ENCODE results near the gene XYLT1. TPM values are rescaled to one million over a fixed set of nuclear protein-coding genes. Genes with fewer than 3 reads are reported as not detected.
"Not testable (repeated sequence)": the region's sequence is repeated elsewhere in the genome, so short reads cannot be mapped to it uniquely, and the experiment has no call there.

Gene XYLT1
- total RNA-seq, 5 donors from 2014 or later (not counting 1 experiment from before 2014, with no cell fraction given), result 25.8 to 70.6 (median 57.8) TPM

DNA sequence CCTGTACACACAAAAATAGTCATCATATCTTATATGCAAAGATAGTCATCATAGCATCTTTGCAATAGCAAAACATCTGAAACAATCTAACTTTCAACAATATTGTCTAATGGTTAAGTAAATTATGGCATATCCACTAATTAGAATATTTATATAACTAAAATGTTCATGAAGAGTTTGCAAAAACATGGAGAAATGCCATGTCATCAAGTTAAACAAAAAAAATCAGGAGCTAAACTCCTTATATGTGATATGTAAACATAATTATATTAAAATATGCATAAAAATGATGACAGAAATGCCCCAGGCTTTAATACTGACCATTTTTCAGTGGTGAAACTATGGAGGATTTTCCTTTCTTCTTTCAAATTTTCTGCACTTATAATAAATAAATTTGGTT lies 22.3 kb upstream of the XYLT1 start:
- no peak for ATAC-seq (replicated peaks in 1 of 4)
- CTCF ChIA-PET, result no interaction called here
- H3K4me1 Mint-ChIP-seq, result no peaks in the 10 kb centered on the region

DNA sequence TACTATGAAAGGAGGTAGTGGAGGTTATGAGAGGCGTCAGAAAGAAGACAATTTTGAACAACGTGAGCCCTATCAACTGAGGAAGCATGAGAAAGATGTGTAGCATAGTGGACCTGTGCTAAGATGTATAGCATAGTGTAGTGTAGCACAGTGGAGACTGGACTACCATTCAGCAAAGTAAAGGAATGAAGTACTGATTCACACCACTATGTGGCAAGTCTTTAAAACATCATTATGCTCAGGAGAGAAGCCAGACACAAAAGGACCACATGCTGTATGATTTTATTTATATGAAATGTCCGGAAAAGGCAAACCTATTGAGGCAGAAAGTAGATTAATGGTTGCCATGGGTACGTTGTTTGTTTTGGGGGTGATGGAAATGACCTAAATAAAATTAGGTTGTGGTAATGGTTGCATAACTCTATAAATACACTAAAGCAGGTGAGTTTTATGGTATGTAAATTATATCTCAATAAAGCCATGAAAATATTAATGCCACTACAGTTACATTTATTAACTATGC lies 20.4 kb upstream of the XYLT1 start:
- Histone ChIP-seq H3K27ac (ENCODE audit: low read length) (no peak overlapping the region), H3K4me1 (ENCODE audit: control insufficient read depth in 1 of 2, extremely low read depth in 1 of 2, insufficient read depth in 2 of 2, low read length in 2 of 2) (no peaks in the 10 kb centered on the region), H3K36me3 (ENCODE audit: control insufficient read depth in 2 of 2, extremely low read depth in 1 of 2, insufficient read depth in 1 of 2, low read length in 1 of 2) (no peaks in the 10 kb centered on the region), H3K9me3 (no peaks in the 10 kb centered on the region), H3K27me3 (replicated peaks in 1 of 2; ENCODE audit: control insufficient read depth in 2 of 2, extremely low read depth in 1 of 2, insufficient read depth in 2 of 2, low read length in 1 of 2) (peaks cover 0 to under 1% of the 10 kb centered on the region in 2 experiments), H3K4me3 (ENCODE audit: control insufficient read depth in 1 of 2, extremely low read depth in 1 of 2, low read length in 1 of 2) (no peak overlapping the region)
- no peak overlapping the region for H3K27ac Mint-ChIP-seq
- POLR2A ChIA-PET, result no interaction called here
- WGBS (ENCODE audit: insufficient coverage), result 90% methylated on average over 2 of the region's 4 CpGs
- H3K9me3 Mint-ChIP-seq, result no peaks in the 10 kb centered on the region
- H3K27me3 Mint-ChIP-seq, result peaks cover 0 to 9% of the 10 kb centered on the region in 2 donors
- CTCF ChIA-PET, result no interaction called here
- no peak for ATAC-seq (replicated peaks in 1 of 4)
- H3K4me3 Mint-ChIP-seq, result no peak overlapping the region
- no peaks in the 10 kb centered on the region for H3K4me1 Mint-ChIP-seq
- DNase-seq, result peak in 1 of 35 experiments; percentile 13
- no peaks in the 10 kb centered on the region for H3K36me3 Mint-ChIP-seq

More for the DNA sequence above, 22.3 kb upstream of the XYLT1 start:
- POLR2A ChIA-PET, result no interaction called here
- H3K9me3 ChIP-seq, result no peaks in the 10 kb centered on the region
- Mint-ChIP-seq H3K27me3 (peaks cover 0 to 9% of the 10 kb centered on the region in 2 donors), H3K9me3 (no peaks in the 10 kb centered on the region), H3K36me3 (no peaks in the 10 kb centered on the region), H3K4me3 (no peak overlapping the region), H3K27ac (no peak overlapping the region)
- no peaks in the 10 kb centered on the region for H3K36me3 ChIP-seq (ENCODE audit: control insufficient read depth in 2 of 2, extremely low read depth in 1 of 2, insufficient read depth in 1 of 2, low read length in 1 of 2)
- DNase-seq, result no peak
- no peaks in the 10 kb centered on the region for H3K4me1 ChIP-seq (ENCODE audit: control insufficient read depth in 1 of 2, extremely low read depth in 1 of 2, insufficient read depth in 2 of 2, low read length in 2 of 2)
- no peak overlapping the region for H3K27ac ChIP-seq (ENCODE audit: low read length)
- H3K27me3 ChIP-seq (replicated peaks in 1 of 2; ENCODE audit: control insufficient read depth in 2 of 2, extremely low read depth in 1 of 2, insufficient read depth in 2 of 2, low read length in 1 of 2), result peaks cover 0 to 3% of the 10 kb centered on the region in 2 experiments
- H3K4me3 ChIP-seq (ENCODE audit: control insufficient read depth in 1 of 2, extremely low read depth in 1 of 2, low read length in 1 of 2), result no peak overlapping the region

DNA sequence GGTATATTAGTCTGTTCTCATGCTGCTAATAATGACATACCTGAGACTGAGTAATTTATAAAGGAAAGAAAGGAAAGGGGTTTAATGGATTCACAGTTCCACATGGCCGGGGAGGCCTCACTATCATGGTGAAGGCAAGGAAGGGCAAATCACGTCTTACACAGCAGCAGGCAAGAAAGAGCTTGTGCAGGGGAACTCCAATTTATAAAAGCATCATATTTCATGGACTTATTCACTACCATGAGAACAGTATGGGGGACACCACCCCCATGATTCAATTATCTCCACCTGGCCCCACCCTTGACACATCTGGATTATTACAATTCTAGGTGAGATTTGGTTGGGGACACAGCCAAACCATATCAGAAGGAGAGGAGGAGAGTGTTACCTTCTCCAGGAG lies 17.7 kb upstream of the XYLT1 start:
- Mint-ChIP-seq H3K36me3 (no peaks in the 10 kb centered on the region), H3K4me3 (no peak overlapping the region), H3K4me1 (no peaks in the 10 kb centered on the region), H3K27me3 (peaks cover 6 to 7% of the 10 kb centered on the region in 2 donors), H3K27ac (no peak overlapping the region), H3K9me3 (no peaks in the 10 kb centered on the region)
- H3K27me3 ChIP-seq (replicated peaks in 1 of 2; ENCODE audit: control insufficient read depth in 2 of 2, extremely low read depth in 1 of 2, insufficient read depth in 2 of 2, low read length in 1 of 2), result no peaks in the 10 kb centered on the region
- DNase-seq (no peak), ATAC-seq (replicated peaks in 1 of 4) (no peak)
- POLR2A ChIA-PET, result no interaction called here
- CTCF ChIA-PET, result no interaction called here
- H3K4me3 ChIP-seq (ENCODE audit: control insufficient read depth in 1 of 2, extremely low read depth in 1 of 2, low read length in 1 of 2), result no peak overlapping the region
- H3K36me3 ChIP-seq (ENCODE audit: control insufficient read depth in 2 of 2, extremely low read depth in 1 of 2, insufficient read depth in 1 of 2, low read length in 1 of 2), result no peaks in the 10 kb centered on the region
- WGBS (ENCODE audit: insufficient coverage), result 100% methylated on average over 1 of the region's 2 CpGs
- no peak overlapping the region for H3K27ac ChIP-seq (ENCODE audit: low read length)
- no peaks in the 10 kb centered on the region for H3K9me3 ChIP-seq
- no peaks in the 10 kb centered on the region for H3K4me1 ChIP-seq (ENCODE audit: control insufficient read depth in 1 of 2, extremely low read depth in 1 of 2, insufficient read depth in 2 of 2, low read length in 2 of 2)

DNA sequence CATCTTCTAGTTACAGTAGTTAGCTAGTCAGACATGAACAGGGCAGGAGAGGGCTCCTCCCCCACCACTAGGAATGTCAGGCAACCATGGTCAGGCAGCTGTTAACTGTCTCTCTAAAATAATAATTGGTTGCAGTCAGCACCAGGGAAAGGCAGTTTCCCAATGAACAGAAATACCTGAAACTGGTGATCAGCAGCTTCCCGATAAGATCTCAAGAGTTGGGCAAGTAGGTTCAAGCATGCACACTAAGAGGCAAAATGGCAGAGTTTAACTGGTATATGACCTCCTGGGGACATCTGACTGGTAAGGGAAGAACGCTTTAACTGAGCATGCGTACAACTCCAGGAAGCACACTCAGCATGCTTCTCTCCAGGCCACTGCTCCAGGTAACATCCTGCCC lies 12.6 kb upstream of the XYLT1 start:
- no peak for ATAC-seq (replicated peaks in 1 of 4)

DNA sequence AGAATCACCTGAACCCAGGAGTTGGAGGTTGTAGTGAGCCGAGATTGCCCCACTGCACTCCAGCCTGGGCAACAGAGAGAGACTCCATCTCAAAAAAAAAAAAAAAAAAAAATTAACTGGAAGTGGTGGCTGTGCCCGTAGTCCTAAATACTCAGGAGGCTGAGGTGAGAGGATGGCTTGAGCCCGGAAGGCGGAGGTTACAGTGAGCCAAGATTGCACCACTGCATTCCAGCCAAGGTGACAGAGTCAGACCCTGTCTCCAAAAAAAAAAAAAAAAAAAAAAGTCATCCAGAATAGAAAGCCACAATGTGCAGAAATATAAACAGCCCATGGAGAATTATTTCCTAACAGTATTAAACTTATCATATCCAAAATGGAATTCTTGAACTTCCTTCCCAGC lies 11.6 kb upstream of the XYLT1 start:
- H3K9me3 Mint-ChIP-seq; H3K9me3 ChIP-seq; POLR2A ChIA-PET; ATAC-seq (replicated peaks in 1 of 4); H3K36me3 ChIP-seq (ENCODE audit: control insufficient read depth in 2 of 2, extremely low read depth in 1 of 2, insufficient read depth in 1 of 2, low read length in 1 of 2); H3K4me1 Mint-ChIP-seq; H3K4me1 ChIP-seq (ENCODE audit: control insufficient read depth in 1 of 2, extremely low read depth in 1 of 2, insufficient read depth in 2 of 2, low read length in 2 of 2); H3K27ac Mint-ChIP-seq; H3K36me3 Mint-ChIP-seq; DNase-seq; H3K4me3 Mint-ChIP-seq; H3K4me3 ChIP-seq (ENCODE audit: control insufficient read depth in 1 of 2, extremely low read depth in 1 of 2, low read length in 1 of 2); H3K27ac ChIP-seq (ENCODE audit: low read length): not testable (repeated sequence)
- WGBS (ENCODE audit: insufficient coverage), result no CpG with 5 or more reads among the region's 4 CpGs
- H3K27me3 Mint-ChIP-seq, result peaks cover 26 to 28% of the 10 kb centered on the region in 2 donors
- peaks cover 0 to 15% of the 10 kb centered on the region in 2 experiments for H3K27me3 ChIP-seq (replicated peaks in 1 of 2; ENCODE audit: control insufficient read depth in 2 of 2, extremely low read depth in 1 of 2, insufficient read depth in 2 of 2, low read length in 1 of 2)
- CTCF ChIA-PET, result interaction anchor here in 1 of 2 donors (0.7 kb wide), 1 partner anchor 130 kb away, joined by 3 read pairs; no protein-coding TSS in a partner anchor

More for the DNA sequence above, 12.6 kb upstream of the XYLT1 start:
- no peak overlapping the region for H3K27ac Mint-ChIP-seq
- Histone ChIP-seq H3K27me3 (replicated peaks in 1 of 2; ENCODE audit: control insufficient read depth in 2 of 2, extremely low read depth in 1 of 2, insufficient read depth in 2 of 2, low read length in 1 of 2) (peaks cover 0 to 15% of the 10 kb centered on the region in 2 experiments), H3K4me1 (ENCODE audit: control insufficient read depth in 1 of 2, extremely low read depth in 1 of 2, insufficient read depth in 2 of 2, low read length in 2 of 2) (no peaks in the 10 kb centered on the region), H3K4me3 (ENCODE audit: control insufficient read depth in 1 of 2, extremely low read depth in 1 of 2, low read length in 1 of 2) (no peak overlapping the region), H3K27ac (ENCODE audit: low read length) (no peak overlapping the region), H3K9me3 (no peaks in the 10 kb centered on the region), H3K36me3 (ENCODE audit: control insufficient read depth in 2 of 2, extremely low read depth in 1 of 2, insufficient read depth in 1 of 2, low read length in 1 of 2) (no peaks in the 10 kb centered on the region)
- H3K36me3 Mint-ChIP-seq, result no peaks in the 10 kb centered on the region
- ChIA-PET POLR2A (interaction anchor here in 1 of 2 donors (0.6 kb wide), 1 partner anchor 67 kb away, joined by 3 read pairs; no protein-coding TSS in a partner anchor), CTCF (no interaction called here)
- no peak for DNase-seq
- H3K27me3 Mint-ChIP-seq, result peaks cover 27 to 29% of the 10 kb centered on the region in 2 donors
- no peak overlapping the region for H3K4me3 Mint-ChIP-seq
- H3K4me1 Mint-ChIP-seq, result no peaks in the 10 kb centered on the region
- no peaks in the 10 kb centered on the region for H3K9me3 Mint-ChIP-seq
- 93% methylated on average over 3 of the region's 3 CpGs for WGBS (ENCODE audit: insufficient coverage)

DNA sequence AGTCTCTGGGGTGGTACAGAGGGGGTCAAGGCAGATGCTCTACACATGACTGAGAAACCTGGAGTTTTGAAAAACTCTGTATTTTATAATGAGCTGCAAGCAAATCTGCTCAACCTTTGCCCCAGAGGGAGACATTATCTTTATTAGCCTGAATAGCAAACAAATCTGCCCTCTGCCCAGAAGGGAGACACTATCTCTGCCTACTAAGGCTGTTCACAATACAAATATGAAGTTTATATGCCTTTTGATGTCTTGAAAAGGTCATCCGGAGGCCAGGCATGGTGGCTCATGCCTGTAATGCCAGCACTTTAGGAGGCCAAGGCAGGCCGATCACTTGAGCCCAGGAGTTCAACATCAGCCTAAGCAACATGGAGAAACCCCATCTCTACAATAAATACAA lies 11.0 kb upstream of the XYLT1 start:
- POLR2A ChIA-PET, result no interaction called here
- no peak overlapping the region for H3K4me3 Mint-ChIP-seq
- DNase-seq, result no peak

DNA sequence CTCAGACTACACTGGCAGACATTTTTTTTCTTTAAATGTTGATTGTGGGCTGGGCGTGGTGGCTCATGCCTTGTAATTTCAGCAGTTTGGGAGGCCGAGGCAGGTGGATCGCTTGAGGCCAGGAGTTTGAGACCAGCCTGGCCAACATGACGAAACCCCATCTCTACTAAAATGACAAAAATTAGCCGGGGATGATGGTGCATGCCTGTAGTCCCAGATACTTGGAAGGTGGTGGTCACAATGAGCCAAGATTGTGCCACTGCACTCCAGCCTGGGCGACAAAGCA lies 6.4 kb upstream of the XYLT1 start:
- WGBS (ENCODE audit: insufficient coverage), result no CpG with 5 or more reads among the region's 6 CpGs
- peaks cover 13 to 17% of the 10 kb centered on the region in 2 donors for H3K27me3 Mint-ChIP-seq
- H3K27ac ChIP-seq (ENCODE audit: low read length); H3K9me3 Mint-ChIP-seq; DNase-seq; H3K4me3 ChIP-seq (ENCODE audit: control insufficient read depth in 1 of 2, extremely low read depth in 1 of 2, low read length in 1 of 2); POLR2A ChIA-PET; H3K36me3 Mint-ChIP-seq; H3K27ac Mint-ChIP-seq; H3K4me3 Mint-ChIP-seq; ATAC-seq (replicated peaks in 1 of 4); H3K9me3 ChIP-seq; H3K36me3 ChIP-seq (ENCODE audit: control insufficient read depth in 2 of 2, extremely low read depth in 1 of 2, insufficient read depth in 1 of 2, low read length in 1 of 2): not testable (repeated sequence)
- CTCF ChIA-PET, result interaction anchor here in 1 of 2 donors (0.5 kb wide), 1 partner anchor 569 kb away, joined by 3 read pairs; no protein-coding TSS in a partner anchor
- peaks cover 0 to 15% of the 10 kb centered on the region in 2 experiments for H3K27me3 ChIP-seq (replicated peaks in 1 of 2; ENCODE audit: control insufficient read depth in 2 of 2, extremely low read depth in 1 of 2, insufficient read depth in 2 of 2, low read length in 1 of 2)
- H3K4me1 Mint-ChIP-seq, result peaks cover 24 to 30% (median 26%) of the 10 kb centered on the region in 3 donors
- peaks cover 5 to 17% of the 10 kb centered on the region in 2 experiments for H3K4me1 ChIP-seq (ENCODE audit: control insufficient read depth in 1 of 2, extremely low read depth in 1 of 2, insufficient read depth in 2 of 2, low read length in 2 of 2)

More for the DNA sequence above, 11.0 kb upstream of the XYLT1 start:
- Histone ChIP-seq H3K27ac (ENCODE audit: low read length) (no peak overlapping the region), H3K36me3 (ENCODE audit: control insufficient read depth in 2 of 2, extremely low read depth in 1 of 2, insufficient read depth in 1 of 2, low read length in 1 of 2) (no peaks in the 10 kb centered on the region), H3K4me1 (ENCODE audit: control insufficient read depth in 1 of 2, extremely low read depth in 1 of 2, insufficient read depth in 2 of 2, low read length in 2 of 2) (peaks cover 0 to 2% of the 10 kb centered on the region in 2 experiments), H3K4me3 (ENCODE audit: control insufficient read depth in 1 of 2, extremely low read depth in 1 of 2, low read length in 1 of 2) (no peak overlapping the region), H3K9me3 (no peaks in the 10 kb centered on the region), H3K27me3 (replicated peaks in 1 of 2; ENCODE audit: control insufficient read depth in 2 of 2, extremely low read depth in 1 of 2, insufficient read depth in 2 of 2, low read length in 1 of 2) (peaks cover 0 to 15% of the 10 kb centered on the region in 2 experiments)
- Mint-ChIP-seq H3K27me3 (peaks cover 26 to 28% of the 10 kb centered on the region in 2 donors), H3K36me3 (no peaks in the 10 kb centered on the region), H3K9me3 (no peaks in the 10 kb centered on the region), H3K4me1 (peaks cover 3% of the 10 kb centered on the region in 3 donors), H3K27ac (no peak overlapping the region)
- ATAC-seq (replicated peaks in 1 of 4), result no peak
- CTCF ChIA-PET, result no interaction called here
- no CpG with 5 or more reads among the region's 2 CpGs for WGBS (ENCODE audit: insufficient coverage)

Data from T-cell (primary cell).